Eye (tissue), 1 donor: ENCODE measurements around the gene TRABD.
"Not testable (repeated sequence)": the region's sequence is repeated elsewhere in the genome, so short reads cannot be mapped to it uniquely, and the experiment has no call there.

Source experiments
- DNase-seq: peaks from one replicate; pipeline ENCODE4 v3.0.0-alpha.2; 2015

Gene TRABD

DNA sequence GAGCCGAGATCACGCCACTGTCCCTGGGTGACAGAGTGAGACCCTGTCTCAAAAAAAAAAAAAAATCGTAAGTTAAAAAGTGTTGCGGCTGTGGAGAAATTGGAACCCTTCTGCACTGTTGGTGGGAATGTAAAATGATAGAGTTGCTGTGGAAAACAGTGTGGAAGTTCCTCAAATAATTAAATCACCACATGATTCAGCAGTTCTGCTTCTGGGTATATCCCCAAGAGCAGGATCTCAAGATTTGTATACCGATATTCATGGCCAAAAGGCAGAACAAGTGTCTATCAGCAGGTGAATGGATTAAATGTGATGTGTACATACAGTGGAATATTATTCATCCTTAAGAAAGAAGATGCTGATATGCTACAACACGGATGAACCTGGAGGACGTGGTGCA lies 18.9 kb downstream of the TRABD start:
- DNase-seq, result no peak

DNA sequence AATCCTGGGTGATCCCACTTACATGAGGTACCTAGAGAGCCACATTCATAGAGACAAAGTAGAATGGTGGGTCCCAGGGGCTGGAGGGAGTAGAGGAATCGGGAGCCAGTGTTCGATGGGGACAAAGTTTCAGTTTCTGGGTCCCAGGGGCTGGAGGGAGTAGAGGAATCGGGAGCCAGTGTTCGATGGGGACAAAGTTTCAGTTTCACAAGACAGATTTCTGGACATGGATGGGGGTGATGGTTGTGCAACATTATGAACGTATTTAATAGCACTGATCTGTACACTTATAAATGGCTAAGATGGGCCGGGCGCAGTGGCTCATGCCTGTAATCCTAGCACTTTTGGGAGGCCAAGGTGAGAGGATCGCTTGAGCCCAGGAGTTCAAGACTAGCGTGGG lies 19.3 kb downstream of the TRABD start:
- DNase-seq, result not testable (repeated sequence)

DNA sequence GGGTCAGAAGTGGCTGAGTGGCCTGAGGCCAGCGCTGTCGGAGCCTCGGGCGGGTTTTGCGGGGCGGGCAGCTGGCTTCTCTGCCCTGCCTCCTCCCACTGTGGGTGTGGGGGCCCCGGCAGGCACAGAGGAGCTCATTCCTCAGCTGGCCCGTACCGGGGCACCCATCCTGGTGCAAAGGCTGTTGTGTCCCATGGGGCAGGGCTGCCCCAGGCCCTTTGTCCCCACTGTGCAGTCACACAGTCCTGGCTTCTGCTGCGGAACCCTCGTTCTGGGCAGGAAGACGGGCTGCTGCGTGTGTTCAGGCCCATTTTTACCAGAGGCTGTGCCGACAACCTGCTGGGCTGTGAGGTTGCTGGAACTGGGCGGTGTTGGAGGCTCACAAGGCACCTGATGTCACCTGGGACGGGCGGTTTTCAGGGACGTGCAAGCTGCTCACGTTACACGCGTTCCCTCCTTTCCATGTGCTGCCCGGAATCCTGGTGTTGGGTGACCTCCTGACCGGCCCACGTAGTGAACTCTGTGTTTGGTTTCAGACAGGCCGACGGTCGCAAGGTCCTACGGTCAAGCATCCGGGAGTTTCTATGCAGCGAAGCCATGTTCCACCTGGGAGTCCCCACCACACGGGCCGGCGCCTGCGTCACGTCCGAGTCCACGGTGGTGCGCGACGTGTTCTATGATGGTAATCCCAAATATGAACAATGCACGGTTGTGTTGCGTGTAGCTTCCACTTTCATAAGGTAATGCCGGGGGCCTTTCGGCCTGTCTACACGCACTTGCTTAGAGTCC lies 20.3 kb downstream of the TRABD start:
- DNase-seq, result no peak

DNA sequence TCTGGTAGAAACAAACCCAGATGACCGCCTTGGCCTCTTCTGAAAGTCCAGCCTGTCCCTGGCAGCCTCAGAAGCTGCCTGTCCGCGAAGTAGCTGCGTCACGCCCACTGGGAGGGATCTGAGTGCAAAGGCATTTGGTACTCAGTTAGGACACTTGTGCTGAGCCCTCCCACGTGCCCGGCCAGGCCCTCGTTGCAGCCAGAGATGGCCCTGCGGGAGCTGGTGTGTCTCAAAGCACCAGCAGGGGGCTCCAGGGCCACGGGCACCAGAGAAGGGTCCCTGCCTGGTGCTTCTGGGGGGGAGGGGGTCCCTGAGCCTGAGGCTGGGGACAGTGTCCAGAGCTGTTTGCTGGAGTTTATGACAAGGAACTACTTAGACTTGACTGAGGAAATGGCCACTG lies 20.9 kb downstream of the TRABD start:
- no peak for DNase-seq

DNA sequence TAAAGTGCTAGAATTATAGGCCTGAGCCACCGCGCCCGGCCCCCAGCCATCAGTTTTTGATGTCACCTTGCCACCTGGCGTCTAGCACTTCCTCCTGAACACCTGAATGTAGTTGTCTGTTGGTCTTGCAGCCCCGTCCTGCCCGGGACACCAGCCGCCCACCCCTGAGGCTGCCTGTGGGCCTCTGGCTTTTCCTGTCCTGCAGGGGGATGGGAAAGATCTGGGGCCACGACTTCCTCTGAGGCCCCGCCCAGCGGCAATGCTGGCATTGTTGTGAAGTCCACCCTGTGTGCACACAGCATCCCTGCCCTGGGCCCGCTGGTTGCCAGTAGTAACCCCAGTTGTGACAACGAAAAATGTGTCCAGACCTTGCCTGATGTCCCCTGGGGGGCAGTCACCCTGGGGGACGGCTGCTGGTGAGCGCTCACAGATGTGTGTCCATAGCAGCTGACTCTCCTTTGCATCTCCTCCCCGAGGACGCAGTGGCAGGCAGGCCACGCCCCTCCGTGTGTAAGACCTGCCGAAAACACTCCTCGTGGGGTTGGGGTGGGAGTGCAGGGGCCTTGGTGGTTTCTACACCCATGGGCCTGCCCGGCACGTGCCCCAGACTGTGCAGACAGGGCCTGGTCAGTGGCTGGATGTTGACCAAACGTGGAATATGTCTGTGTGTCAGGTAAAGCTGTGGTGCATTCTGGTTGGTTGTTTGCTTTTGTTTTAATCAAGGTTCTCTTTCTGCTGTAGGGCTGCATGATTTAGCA lies 21.8 kb downstream of the TRABD start:
- DNase-seq, result no peak

DNA sequence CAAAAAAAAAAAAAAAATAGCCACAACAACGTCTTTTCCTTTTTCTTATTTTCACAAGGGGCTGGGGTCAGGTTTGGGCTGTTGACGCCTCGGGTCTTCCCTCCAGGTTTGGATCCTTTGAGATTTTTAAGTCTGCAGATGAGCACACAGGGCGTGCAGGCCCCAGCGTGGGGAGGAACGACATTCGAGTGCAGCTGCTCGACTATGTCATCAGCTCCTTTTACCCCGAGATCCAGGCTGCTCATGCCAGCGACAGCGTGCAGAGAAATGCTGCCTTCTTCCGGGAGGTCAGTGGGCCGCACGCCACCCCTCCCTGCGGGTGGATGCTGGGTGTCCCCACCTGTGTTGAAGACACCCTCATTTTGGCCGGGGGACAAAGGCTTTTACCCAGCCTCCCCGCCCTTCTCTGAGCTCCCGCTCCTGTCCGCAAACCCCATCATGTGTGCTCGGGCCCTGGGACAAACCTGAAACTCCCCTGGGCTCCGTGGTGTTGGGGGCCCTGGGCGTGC lies 22.8 kb downstream of the TRABD start:
- no peak for DNase-seq

DNA sequence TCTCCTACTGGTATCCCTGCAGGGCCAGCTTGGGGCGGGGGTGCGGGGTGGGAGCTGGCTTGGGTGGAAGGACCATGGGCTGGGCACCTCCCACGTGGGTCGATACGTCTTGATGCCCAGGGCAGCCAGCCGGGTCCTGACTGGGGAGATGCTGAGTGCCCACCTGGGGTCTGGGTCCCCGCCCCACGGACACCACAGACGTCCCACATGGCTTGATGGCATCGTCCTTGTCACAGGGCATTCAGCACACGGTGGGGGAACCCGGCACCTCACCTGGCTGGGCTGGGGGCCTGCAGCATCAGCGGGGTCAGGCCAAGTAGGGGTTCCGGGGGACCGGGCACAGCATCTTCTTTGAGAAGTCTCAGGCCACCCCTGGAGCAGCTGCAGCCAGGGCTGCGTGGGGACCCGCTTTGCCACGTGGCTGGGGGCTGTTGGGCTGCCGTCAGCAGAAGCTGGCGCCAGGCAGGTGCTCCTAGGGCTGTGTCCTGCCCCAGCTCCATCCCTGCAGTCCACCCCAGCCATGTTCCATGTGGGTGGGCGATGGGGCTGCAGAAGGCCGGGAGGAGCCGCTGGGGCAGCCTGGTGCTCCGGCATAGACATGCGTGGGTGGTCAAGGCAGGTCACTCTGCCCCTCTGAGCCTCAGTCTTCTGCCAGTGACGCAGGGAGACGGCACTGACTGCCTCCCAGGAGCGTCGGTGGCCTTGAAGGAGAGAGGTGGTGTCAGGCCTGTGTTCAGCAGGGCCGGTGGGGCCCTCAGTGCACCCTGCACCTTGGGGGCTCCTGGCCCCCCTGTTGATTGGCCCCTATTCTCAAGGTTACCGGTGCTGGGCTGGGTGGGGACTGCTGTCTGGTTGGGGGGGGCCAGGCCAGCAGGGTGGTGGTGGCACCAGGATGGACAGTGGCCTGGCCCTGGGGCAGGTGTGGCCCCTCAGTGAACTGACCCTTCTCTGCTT lies 23.5 kb downstream of the TRABD start:
- DNase-seq, result no peak

DNA sequence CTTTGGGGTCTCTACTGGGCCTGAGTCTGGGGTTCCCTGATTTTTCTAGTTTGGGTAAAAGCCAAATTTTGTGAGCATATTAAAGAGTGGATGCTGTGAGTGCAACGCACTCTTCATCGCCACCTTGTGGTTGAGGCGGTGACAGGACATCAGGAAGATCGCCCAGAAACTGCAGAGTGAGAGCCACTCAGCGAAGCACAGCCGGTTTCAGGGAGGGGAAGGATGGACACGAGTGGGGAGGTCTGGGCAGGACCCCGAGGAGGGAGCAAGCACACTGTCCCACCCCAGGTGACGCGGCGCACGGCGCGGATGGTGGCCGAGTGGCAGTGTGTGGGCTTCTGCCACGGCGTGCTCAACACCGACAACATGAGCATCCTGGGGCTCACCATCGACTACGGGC lies 24.2 kb downstream of the TRABD start:
- peak; percentile 84 for DNase-seq

DNA sequence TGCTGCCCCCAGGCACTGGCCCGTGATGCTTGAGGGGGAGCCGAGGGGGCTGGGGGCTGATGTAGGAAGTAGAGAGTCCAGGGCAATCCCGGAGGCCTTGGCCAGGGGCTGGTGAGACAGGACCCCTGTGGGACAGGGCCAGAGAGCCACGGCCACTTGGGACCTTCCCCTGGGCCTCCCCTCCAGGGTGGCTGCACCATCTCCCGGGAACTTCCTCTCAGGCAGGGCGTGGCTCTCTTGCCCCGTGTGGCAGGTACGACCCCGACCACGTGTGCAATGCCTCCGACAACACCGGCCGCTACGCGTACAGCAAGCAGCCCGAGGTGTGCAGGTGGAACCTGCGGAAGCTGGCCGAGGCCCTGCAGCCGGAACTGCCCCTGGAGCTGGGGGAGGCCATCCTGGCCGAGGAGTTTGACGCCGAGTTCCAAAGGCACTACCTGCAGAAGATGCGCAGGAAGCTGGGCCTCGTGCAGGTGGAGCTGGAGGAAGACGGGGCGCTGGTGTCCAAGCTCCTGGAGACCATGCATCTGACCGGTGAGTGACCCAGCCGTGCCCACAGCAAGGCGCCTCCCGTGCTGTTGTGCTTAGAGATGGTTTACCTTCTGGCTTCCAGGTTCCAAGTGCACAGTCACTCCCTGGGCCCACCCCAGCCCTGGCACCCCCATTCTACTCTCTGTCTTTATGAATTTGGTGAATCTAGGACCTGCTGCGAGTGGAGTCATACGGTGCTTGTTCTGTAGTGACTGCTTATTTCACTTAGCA lies 24.8 kb downstream of the TRABD start:
- no peak for DNase-seq

DNA sequence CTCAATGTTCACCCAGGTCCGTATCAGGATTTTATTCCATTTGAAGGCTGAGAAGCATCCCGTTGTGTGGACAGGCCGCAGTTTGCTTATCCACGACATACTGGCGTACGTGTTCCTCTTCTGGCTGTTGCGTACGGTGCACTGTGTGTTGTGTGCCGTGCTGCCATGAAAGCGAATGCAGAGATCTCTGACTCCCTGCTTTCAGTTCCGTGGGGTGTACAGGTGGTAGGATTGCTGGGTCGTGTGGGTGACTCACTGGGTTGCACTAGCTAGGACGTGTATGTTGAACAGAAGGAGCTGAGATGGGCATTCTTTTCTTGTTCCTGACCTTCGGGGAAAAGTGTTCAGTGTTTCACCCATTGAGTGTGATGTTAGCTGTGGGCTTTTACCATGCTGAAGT lies 25.4 kb downstream of the TRABD start:
- DNase-seq, result no peak

DNA sequence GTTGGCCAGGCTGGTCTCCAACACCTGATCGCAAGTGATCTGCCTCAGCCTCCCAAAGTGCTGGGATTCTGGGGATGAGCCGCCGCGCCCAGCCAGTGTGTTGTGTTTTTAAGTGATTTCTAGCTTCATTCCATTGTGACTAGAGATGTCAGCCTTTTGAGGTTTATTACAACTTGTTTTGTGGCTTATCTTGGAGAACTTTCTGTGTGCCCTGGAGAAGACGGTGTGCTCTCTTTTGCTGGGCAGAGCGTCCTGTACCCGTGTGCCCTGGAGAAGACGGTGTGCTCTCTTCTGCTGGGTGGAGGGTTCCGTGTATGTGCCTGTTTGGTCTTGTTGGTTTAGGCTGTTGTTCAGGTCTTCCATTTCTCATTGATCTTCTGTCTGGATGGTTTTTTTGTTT lies 27.6 kb downstream of the TRABD start:
- DNase-seq, result no peak

DNA sequence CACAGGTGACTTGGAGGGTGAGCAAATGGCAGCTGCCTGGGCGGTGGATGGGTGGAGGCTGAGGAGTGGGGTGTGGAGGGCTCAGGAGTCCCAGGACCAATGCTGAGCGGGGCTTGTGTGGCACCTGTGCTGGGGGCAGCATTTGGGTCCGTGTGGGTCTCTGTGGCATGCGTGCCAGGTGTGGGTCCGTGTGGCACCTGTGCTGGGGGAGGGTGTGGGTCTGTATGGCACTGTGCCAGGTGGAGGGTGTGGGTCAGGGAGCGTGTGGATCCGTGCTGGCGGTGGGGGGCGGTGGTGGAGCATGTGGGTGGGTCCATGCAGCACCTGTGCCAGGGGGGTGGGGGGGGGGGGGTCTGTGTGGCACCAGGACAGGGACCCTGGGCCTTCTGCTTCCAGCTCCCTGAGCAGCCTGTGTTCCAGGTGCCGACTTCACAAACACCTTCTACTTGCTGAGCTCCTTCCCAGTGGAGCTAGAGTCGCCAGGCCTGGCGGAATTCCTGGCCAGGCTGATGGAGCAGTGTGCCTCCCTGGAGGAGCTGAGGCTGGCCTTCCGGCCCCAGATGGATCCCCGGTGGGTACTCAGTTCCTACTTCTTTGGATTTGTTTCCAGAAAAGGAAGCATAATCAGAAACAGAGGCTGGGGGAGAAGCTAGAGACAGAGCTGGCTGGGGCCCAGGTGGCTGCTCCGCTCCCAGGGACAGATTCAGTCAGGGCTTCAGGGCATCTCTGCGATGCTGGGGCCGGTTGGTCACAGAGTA lies 29.8 kb downstream of the TRABD start:
- DNase-seq, result no peak

DNA sequence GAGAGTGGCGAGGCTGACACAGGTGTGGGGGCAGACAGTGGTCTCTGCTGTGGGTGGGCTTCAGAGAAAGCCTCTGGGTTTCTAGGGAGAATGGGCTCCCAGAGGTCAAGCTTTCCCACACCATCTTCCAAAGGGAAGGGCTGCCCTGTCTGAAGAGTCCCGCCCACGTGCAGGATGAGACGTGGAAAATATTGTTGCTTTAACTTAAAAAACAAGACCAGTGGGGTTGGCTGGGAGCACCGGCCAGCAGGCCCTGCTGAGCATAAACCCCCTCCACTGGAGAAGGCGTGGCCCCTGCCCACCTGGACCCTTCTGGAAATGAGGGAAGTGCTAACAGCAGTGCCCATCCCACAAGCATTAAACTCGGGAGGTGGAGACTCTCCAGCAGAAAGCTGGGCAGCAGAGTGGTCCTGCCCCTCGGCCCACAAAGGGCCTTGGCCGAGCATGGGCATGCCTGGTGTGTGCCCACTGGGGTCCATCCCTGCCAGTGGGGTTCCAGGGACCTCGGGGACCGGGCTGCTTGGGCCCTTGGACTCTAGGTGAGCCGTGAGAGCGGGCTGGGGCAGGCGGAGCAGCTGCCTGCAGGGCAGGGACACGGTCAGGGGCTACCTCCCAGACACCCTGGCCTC lies 30.5 kb downstream of the TRABD start:
- DNase-seq, result no peak

DNA sequence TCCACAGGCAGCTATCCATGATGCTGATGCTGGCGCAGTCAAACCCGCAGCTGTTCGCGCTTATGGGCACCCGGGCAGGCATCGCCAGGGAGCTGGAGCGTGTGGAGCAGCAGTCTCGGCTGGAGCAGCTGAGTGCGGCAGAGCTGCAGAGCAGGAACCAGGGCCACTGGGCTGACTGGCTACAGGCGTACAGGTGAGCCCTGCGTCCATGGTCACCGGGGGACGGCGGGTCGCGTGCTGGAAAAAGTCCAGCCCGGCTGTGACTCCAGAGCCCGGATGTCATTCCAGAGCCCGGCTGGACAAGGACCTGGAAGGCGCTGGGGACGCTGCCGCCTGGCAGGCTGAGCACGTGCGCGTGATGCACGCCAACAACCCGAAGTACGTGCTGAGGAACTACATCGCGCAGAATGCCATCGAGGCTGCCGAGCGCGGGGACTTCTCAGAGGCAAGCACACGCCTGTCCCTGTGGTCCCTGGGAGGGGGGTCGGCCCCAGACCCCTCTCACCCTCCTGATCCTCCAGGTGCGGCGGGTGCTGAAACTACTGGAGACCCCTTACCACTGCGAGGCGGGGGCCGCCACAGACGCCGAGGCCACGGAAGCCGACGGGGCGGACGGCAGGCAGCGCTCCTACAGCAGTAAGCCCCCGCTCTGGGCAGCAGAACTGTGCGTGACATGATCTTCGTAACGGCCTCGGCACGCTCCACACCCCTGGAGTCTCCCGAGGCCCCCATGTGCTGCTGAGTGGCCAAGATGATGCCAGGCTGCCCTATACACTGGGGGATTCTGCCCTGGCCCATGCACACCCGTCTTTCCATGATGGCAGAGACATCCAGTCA lies 31.2 kb downstream of the TRABD start:
- DNase-seq, result no peak

DNA sequence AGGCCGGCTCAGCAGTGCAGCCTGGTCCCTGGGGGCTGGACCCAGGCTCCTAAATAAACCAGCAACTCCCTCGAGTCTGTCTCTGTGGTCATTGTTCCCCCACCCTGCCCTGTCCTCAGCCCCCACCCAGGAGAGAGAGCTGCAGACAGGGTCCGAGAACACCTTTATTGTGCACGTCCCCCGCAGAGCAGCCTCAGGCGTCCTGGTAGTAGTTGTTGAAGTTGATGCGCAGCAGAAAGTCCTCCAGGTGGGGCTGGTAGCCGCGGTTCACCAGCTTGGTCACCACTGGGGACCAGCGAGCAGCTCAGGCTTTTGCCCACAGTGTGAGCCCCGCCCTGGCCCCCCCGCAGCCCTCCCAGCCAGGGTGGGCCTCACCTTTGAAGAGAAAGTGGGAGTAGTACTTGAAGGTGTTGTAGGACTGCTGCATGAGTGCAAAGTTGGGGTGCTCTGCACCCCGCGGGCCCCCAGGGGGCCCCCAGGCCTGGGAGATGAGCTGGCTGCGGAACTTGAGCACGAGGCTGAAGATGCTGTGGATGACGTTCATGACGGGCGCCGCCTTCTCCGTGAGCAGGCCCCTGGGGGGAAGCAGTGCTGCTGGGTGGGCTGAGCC lies 31.9 kb downstream of the TRABD start:
- DNase-seq, result no peak

DNA sequence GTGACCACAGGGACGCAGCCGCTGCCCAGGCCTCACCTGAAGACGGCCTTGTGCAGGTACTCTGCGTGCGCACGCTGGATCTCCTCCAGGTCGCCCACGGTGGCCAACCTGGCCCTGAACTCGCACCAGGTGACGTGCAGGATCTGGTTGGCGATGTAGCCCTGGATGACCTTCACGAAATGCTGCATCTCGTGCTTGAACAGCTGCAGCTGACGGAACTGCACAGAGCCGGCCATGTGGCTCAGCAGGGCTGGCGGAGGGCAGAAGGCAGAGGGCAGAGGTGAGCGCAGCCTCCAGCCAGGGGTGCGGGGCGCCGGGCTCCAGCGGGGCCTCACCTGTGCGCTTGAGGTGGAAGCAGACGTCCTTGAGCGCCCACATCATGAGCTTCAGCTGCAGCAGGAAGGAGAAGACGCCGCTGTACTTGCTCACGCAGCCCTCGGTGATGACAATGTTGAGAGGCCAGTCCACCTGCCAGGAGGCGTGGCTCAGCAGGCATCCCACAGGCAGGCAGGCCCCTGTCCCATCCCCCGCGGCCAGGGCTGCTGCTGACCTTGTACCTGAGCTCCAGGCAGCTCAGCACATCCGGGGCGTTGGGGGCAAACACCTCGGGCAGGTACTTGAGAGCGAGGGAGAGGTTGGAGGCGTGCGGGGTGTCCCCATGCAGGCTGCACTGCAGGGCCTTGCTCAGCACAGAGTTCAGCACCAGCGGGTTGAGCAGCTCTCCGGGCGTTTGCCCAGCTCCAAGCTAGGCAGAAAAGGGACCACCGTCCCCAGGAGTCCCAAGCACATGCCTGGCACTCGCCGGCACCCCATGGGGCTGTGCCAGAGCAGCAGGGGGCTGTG lies 32.7 kb downstream of the TRABD start:
- DNase-seq, result no peak

DNA sequence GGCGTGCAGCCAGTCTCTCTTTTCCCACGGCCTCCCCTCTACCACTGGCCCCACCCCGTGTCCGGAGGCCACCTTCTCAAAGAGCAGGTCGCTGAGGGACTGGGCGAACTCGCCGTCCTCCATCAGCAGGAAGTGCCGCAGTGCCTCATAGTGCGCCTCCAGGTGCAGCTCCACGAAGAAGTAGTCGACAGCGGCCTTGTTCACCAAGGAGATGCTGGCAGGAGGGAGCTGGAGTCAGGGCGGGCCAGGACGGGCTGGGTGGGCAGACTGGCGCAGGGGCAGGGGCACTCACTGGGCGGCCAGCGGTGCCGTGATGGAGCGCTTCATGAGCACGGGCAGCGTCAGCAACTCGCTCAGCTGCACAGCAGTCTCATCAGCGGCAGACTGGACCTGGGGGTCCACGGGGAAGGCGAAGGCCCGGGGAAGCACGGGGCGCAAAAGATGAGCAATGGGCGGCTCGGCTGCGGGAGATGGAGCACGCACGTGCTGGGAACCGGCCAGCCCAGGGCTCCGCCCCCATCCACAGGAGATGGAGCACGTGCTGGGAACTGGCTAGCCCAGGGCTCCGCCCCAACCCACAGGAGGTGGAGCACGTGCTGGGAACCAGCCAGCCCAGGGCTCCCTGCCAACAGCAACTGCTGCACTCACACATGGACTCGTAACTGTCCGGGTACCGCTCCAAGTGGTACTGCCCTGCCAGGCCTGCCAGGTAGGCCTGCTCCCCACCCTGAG lies 33.4 kb downstream of the TRABD start:
- peak; percentile 62 for DNase-seq
